H1 (cell line): Measurements from ENCODE around the gene ACTR1A. TPM values are rescaled to one million over a fixed set of nuclear protein-coding genes. Genes with fewer than 3 reads are reported as not detected.

Source experiments
- CTCF ChIA-PET: fragments of 300-600 bp; sonication (Branson Sonifier 250); formaldehyde crosslinking; loops from one replicate; lab custom pipeline; 2021; ENCODE audit not compliant: partially characterized antibody; lab: Charles Lee
- POLR2A ChIA-PET: fragments of 300-600 bp; sonication (Branson Sonifier 250); formaldehyde crosslinking; loops from one replicate; lab custom pipeline; 2021; ENCODE audit warnings: inconsistent platforms; ENCODE audit not compliant: partially characterized antibody; lab: Charles Lee
- DNase-seq, 2 experiments: peaks; one replicate each; pipeline versions ENCODE4 v3.0.0 to v3.0.0-alpha.2; 2010 to 2022; ENCODE audit warnings: low spot score in 2 of 2, low read depth in 1 of 2, mixed read lengths in 1 of 2
- FAIRE-seq: peaks from 2 replicates; lab custom pipeline; 2011; peaks lifted over from hg19 to GRCh38; lab: Jason Lieb, UNC
- H2AFZ ChIP-seq: 2 replicates; pipeline ENCODE4 v1.8.1; 2012; ENCODE audit warnings: low read length, inconsistent platforms
- H2AK5ac ChIP-seq: 2 replicates; pipeline ENCODE4 v1.6.1; 2013; ENCODE audit warnings: low read depth, low read length
- H2BK120ac ChIP-seq: replicated peaks from 2 replicates; pipeline ENCODE3; 2013; ENCODE audit warnings: low read depth, low read length, inconsistent platforms
- H2BK12ac ChIP-seq: 2 replicates; pipeline ENCODE4 v1.6.1; 2013; ENCODE audit warnings: low read depth, low read length
- H2BK15ac ChIP-seq: 2 replicates; pipeline ENCODE4 v1.6.1; 2013; ENCODE audit warnings: low read length
- H2BK20ac ChIP-seq: 2 replicates; pipeline ENCODE4 v1.6.1; 2013; ENCODE audit warnings: low read length
- H2BK5ac ChIP-seq: 2 replicates; pipeline ENCODE4 v1.6.1; 2013; ENCODE audit warnings: low read depth, low read length
- H3K14ac ChIP-seq: 2 replicates; pipeline ENCODE4 v1.6.1; 2013; ENCODE audit warnings: inconsistent platforms; ENCODE audit not compliant: insufficient read length
- H3K18ac ChIP-seq: 2 replicates; pipeline ENCODE4 v1.6.1; 2013; ENCODE audit warnings: low read length; ENCODE audit errors: extremely low read depth
- H3K23ac ChIP-seq: 2 replicates; pipeline ENCODE4 v1.6.1; 2013; ENCODE audit warnings: inconsistent platforms; ENCODE audit not compliant: insufficient read length
- H3K23me2 ChIP-seq: 2 replicates; pipeline ENCODE4 v1.6.1; 2013; ENCODE audit warnings: low read depth, low read length
- H3K27ac ChIP-seq: 2 replicates; pipeline ENCODE4 v1.6.1; 2011; ENCODE audit warnings: low read depth, low read length, inconsistent platforms
- H3K27me3 ChIP-seq, 4 experiments: replicated peaks in 1 of 4; 1 replicate in 1 of 4; 2 replicates in 3 of 4; pipeline versions ENCODE4 v1.6.1 to v1.8.1; 2011 to 2013; ENCODE audit warnings: low read length in 3 of 4, mild to moderate bottlenecking in 3 of 4, inconsistent platforms in 2 of 4, mixed read lengths in 2 of 4, moderate library complexity in 1 of 4; ENCODE audit not compliant: control insufficient read depth in 3 of 4, insufficient read depth in 3 of 4; ENCODE audit errors: extremely low read depth in 1 of 4
- H3K36me3 ChIP-seq, 4 experiments: 2 replicates each; pipeline versions ENCODE4 v1.6.1 to v1.8.1; 2011 to 2013; ENCODE audit warnings: mild to moderate bottlenecking in 4 of 4, low read length in 3 of 4, moderate library complexity in 2 of 4, control low read depth in 1 of 4, inconsistent platforms in 1 of 4; ENCODE audit not compliant: insufficient read depth in 4 of 4, control insufficient read depth in 2 of 4
- H3K4ac ChIP-seq: replicated peaks from 2 replicates; pipeline ENCODE3; 2013; ENCODE audit warnings: low read length, low read depth, mixed read lengths, inconsistent platforms; ENCODE audit not compliant: insufficient read length
- H3K4me1 ChIP-seq, 4 experiments: replicated peaks in 1 of 4; 1 replicate in 1 of 4; 2 replicates in 3 of 4; pipeline versions ENCODE4 v1.6.1 to v1.8.1; 2011 to 2013; ENCODE audit warnings: low read length in 3 of 4, inconsistent platforms in 2 of 4, mixed read lengths in 1 of 4; ENCODE audit not compliant: insufficient read depth in 4 of 4, control insufficient read depth in 3 of 4
- H3K4me2 ChIP-seq, 2 experiments: 2 replicates each; pipeline versions ENCODE4 v1.6.1 to v1.8.1; 2011 to 2013; ENCODE audit warnings: low read depth in 2 of 2, low read length in 2 of 2, control low read depth in 1 of 2, inconsistent platforms in 1 of 2, mild to moderate bottlenecking in 1 of 2; ENCODE audit not compliant: insufficient read depth in 1 of 2
- H3K4me3 ChIP-seq, 4 experiments: fragments of 200-600, 300-600 bp in 1 of 4; sonication (generic), shearing (Covaris generic), sonication (Bioruptor Twin) in 1 of 4; 2 replicates each; pipeline versions ENCODE4 v1.5.1 to v1.8.1; 2011 to 2016; ENCODE audit warnings: low read length in 4 of 4, low read depth in 3 of 4, control low read depth in 2 of 4, inconsistent platforms in 2 of 4, mild to moderate bottlenecking in 2 of 4, mixed read lengths in 1 of 4, moderate library complexity in 1 of 4; ENCODE audit not compliant: insufficient read depth in 2 of 4; ENCODE audit errors: extremely low read depth in 1 of 4
- H3K56ac ChIP-seq: replicated peaks from 2 replicates; pipeline ENCODE3; 2013; ENCODE audit warnings: low read depth, mild to moderate bottlenecking, mixed read lengths, low read length, inconsistent platforms; ENCODE audit not compliant: insufficient read length
- H3K79me1 ChIP-seq: 2 replicates; pipeline ENCODE4 v1.6.1; 2013; ENCODE audit warnings: low read depth, low read length, control low read depth
- H3K79me2 ChIP-seq, 2 experiments: 2 replicates each; pipeline versions ENCODE4 v1.6.1 to v1.8.1; 2012 to 2013; ENCODE audit warnings: low read length in 2 of 2, mild to moderate bottlenecking in 2 of 2, inconsistent platforms in 1 of 2; ENCODE audit not compliant: insufficient read depth in 2 of 2, control insufficient read depth in 1 of 2
- H3K9ac ChIP-seq, 4 experiments: replicated peaks in 1 of 4; 1 replicate in 1 of 4; 2 replicates in 3 of 4; pipeline versions ENCODE4 v1.6.1 to v1.8.1; 2011 to 2013; ENCODE audit warnings: low read depth in 3 of 4, low read length in 3 of 4, control low read depth in 2 of 4, mild to moderate bottlenecking in 2 of 4, moderate library complexity in 2 of 4, inconsistent platforms in 1 of 4; ENCODE audit errors: extremely low read depth in 1 of 4
- H3K9me3 ChIP-seq, 2 experiments: 2 replicates each; pipeline versions ENCODE4 v1.6.1 to v1.8.1; 2012 to 2013; ENCODE audit warnings: mild to moderate bottlenecking in 2 of 2, moderate library complexity in 2 of 2, control low read depth in 1 of 2, inconsistent platforms in 1 of 2, low read depth in 1 of 2, low read length in 1 of 2, mixed read lengths in 1 of 2; ENCODE audit not compliant: insufficient read depth in 2 of 2
- H4K20me1 ChIP-seq, 2 experiments: replicated peaks in 1 of 2; 2 replicates each; pipeline versions ENCODE3 to v1.8.1; 2011 to 2013; ENCODE audit warnings: inconsistent platforms in 2 of 2, low read length in 2 of 2, mild to moderate bottlenecking in 1 of 2; ENCODE audit not compliant: insufficient read depth in 2 of 2, control insufficient read depth in 1 of 2
- H4K5ac ChIP-seq: 2 replicates; pipeline ENCODE4 v1.6.1; 2013; ENCODE audit warnings: low read length, low read depth, mixed read lengths, inconsistent platforms; ENCODE audit not compliant: insufficient read length
- H4K8ac ChIP-seq: 2 replicates; pipeline ENCODE4 v1.8.0; 2013; ENCODE audit warnings: mild to moderate bottlenecking, moderate library complexity, low read length, inconsistent platforms; ENCODE audit not compliant: insufficient read depth; ENCODE audit errors: extremely low read depth
- H4K91ac ChIP-seq: replicated peaks from 2 replicates; pipeline ENCODE3; 2013; ENCODE audit warnings: low read length, mixed read lengths, inconsistent platforms; ENCODE audit not compliant: insufficient read length
- ATF2 ChIP-seq: IDR thresholded peaks from 2 replicates; pipeline ENCODE4 v1.6.1; 2012; ENCODE audit warnings: low read length, inconsistent platforms
- CREB1 ChIP-seq: IDR thresholded peaks from 2 replicates; pipeline ENCODE4 v1.6.1; 2012; ENCODE audit warnings: inconsistent platforms
- E2F6 ChIP-seq: IDR thresholded peaks from 2 replicates; pipeline ENCODE4 v1.6.1; 2012; ENCODE audit warnings: inconsistent platforms
- FOSL1 ChIP-seq: IDR thresholded peaks from 2 replicates; pipeline ENCODE4 v1.6.1; 2011; ENCODE audit warnings: mild to moderate bottlenecking, low read depth, low read length, moderate library complexity; ENCODE audit not compliant: insufficient read depth
- JUN ChIP-seq: IDR thresholded peaks from 2 replicates; pipeline ENCODE4 v1.6.1; 2011; ENCODE audit warnings: low read depth, mild to moderate bottlenecking, improper control_type of control experiment, low read length
- MAFK ChIP-seq: IDR thresholded peaks from 2 replicates; pipeline ENCODE4 v1.6.1; 2012; ENCODE audit warnings: low read depth, mild to moderate bottlenecking, improper control_type of control experiment, low read length
- MAX ChIP-seq: IDR thresholded peaks from 2 replicates; pipeline ENCODE4 v1.6.1; 2012; ENCODE audit warnings: inconsistent platforms
- SUZ12 ChIP-seq: fragments of 200-600 bp; sonication (generic); IDR thresholded peaks from 2 replicates; pipeline ENCODE4 v1.6.1; 2012; ENCODE audit warnings: mild to moderate bottlenecking, inconsistent platforms, low read length, moderate library complexity, mixed read lengths
- TAF7 ChIP-seq: optimal IDR thresholded peaks from 2 replicates; pipeline ENCODE3; 2011; ENCODE audit warnings: low read depth, mild to moderate bottlenecking, inconsistent platforms, low read length, moderate library complexity, borderline replicate concordance
- ZNF274 ChIP-seq: IDR thresholded peaks from 2 replicates; pipeline ENCODE4 v1.7.0; 2012; ENCODE audit warnings: low read length, borderline replicate concordance; ENCODE audit errors: extremely low read depth
- WGBS, 2 experiments: shearing (Covaris generic) in 1 of 2; methylation state at CpG; one replicate each; pipeline versions ENCODE4 v1.1.6 to v1.1.7; 2013 to 2015; ENCODE audit warnings: low lambda C conversion rate in 2 of 2, mixed read lengths in 2 of 2, inconsistent platforms in 1 of 2, low coverage in 1 of 2, missing lambda C conversion rate in 1 of 2; ENCODE audit not compliant: insufficient replicate concordance in 2 of 2, insufficient coverage in 1 of 2, insufficient read length in 1 of 2; ENCODE audit errors: extremely low coverage in 1 of 2, missing lambda C conversion rate in 1 of 2; 5-methylcytosine and 5-hydroxymethylcytosine counted together
- polyA plus RNA-seq, 7 experiments: library from polyadenylated mRNA; depleted of rRNA in 3 of 7; stranded (reverse) in 5 of 7; unstranded in 2 of 7; fragments of >200 nt in 5 of 7; fragments of 200-250 nt in 2 of 7; gene quantifications; 1 replicate in 5 of 7; 2 replicates in 1 of 7; 4 replicates in 1 of 7; pipeline versions ENCODE4 v1.2.1 to v1.2.3, GENCODE V29; 2011 to 2013; ENCODE audit warnings: missing spikeins in 2 of 7, mixed read lengths in 2 of 7
- total RNA-seq: library from RNA; stranded (reverse); fragmentation: NEBNext Ultra II Directional; extraction: Animal tissue kit (Norgen Biotek cat#: 25700); gene quantifications from 2 replicates; pipeline ENCODE4 v1.2.1, GENCODE V29; 2021

The ACTR1A gene
- total and polyA plus RNA-seq, 2 of the 8 experiments (the other 6 are each of a cell fraction or from before 2014, with no cell fraction given): 78.6 to 86.3 TPM

- Histone ChIP-seq H2BK15ac (no peak overlapping the region), H3K9me3 (no peaks in the 10 kb centered on the region), H3K23me2 (peaks cover 9% of the 10 kb centered on the region), H2BK20ac (no peak overlapping the region), H2BK12ac (no peak overlapping the region), H3K27ac (no peak overlapping the region), H2BK120ac (no peak overlapping the region), H3K18ac (no peak overlapping the region), H3K36me3 (no peaks in the 10 kb centered on the region; a peak in 1 of 8 replicates), H4K20me1 (no peaks in the 10 kb centered on the region), H3K4me1 (peaks cover 0 to 18% (median 13%) of the 10 kb centered on the region in 4 experiments; a peak in 6 of 7 replicates), H4K5ac (no peak overlapping the region), H3K4me3 (no peak overlapping the region), H3K23ac (no peak overlapping the region), H4K8ac (no peak overlapping the region), H3K27me3 (peaks cover 13 to 37% (median 34%) of the 10 kb centered on the region in 4 experiments), H2AK5ac (no peak overlapping the region), H3K79me2 (no peaks in the 10 kb centered on the region; a peak in 1 of 4 replicates), H2AFZ (no peak overlapping the region), H3K14ac (no peak overlapping the region), H3K79me1 (no peaks in the 10 kb centered on the region), H3K4ac (no peak overlapping the region), H2BK5ac (no peak overlapping the region), H3K56ac (no peak overlapping the region), H4K91ac (no peak overlapping the region), H3K9ac (no peak overlapping the region), H3K4me2 (no peak overlapping the region; a peak in 1 of 4 replicates)
- DNase-seq: no peak
- ChIA-PET CTCF (interaction anchor here (0.6 to 7.5 kb wide), 12 partner anchors 9 to 604 kb away, joined by 3 to 40 read pairs (median 4); partner anchors contain the start of genes C10orf95 and FBXL15), POLR2A (interaction anchor here (0.6 to 9.0 kb wide), 5 partner anchors 9 to 212 kb away, joined by 4 to 75 read pairs (median 13); partner anchors contain the start of gene C10orf95)
- no peak for FAIRE-seq
- TF ChIP-seq JUN (no peak), ATF2 (no peak), FOSL1 (no peak), MAFK (no peak), CREB1 (no peak), SUZ12 (no peak), E2F6 (no peak), ZNF274 (no peak), MAX (no peak), TAF7 (no peak)
- WGBS, 2 experiments: 76% methylated on average over 5 of the region's 5 CpGs; no CpG with 5 or more reads in 1 of the 2 experiments
Measured at GRCh38 chr10:102433619-102434046, 68.9 kb downstream of the ACTR1A start.
